Measurements from ENCODE around the gene NPIPB9. TPM values are rescaled to one million over a fixed set of nuclear protein-coding genes. Genes with fewer than 3 reads are reported as not detected.
"Not testable (repeated sequence)": the region's sequence is repeated elsewhere in the genome, so short reads cannot be mapped to it uniquely, and the experiment has no call there.

Gene NPIPB9
- total RNA-seq (0.42 TPM), polyA plus RNA-seq (1.4 TPM)
- long read RNA-seq, donor 1 = 0 reads
- long read RNA-seq, donor 2 = 0 reads
- long read RNA-seq, donor 3, partial matches to known transcripts = 174 of 182 reads
- long read RNA-seq, donor 3, other reads (novel, unspliced or antisense) = 8 of 182 reads
- long read RNA-seq, donor 4, partial matches to known transcripts = 65 of 128 reads
- long read RNA-seq, donor 4, other reads (novel, unspliced or antisense) = 63 of 128 reads
- long read RNA-seq, donor 5, partial matches to known transcripts = 100 of 201 reads
- long read RNA-seq, donor 5, other reads (novel, unspliced or antisense) = 101 of 201 reads
- long read RNA-seq, donor 6, partial matches to known transcripts = 62 of 164 reads
- long read RNA-seq, donor 6, other reads (novel, unspliced or antisense) = 102 of 164 reads
- long read RNA-seq, donor 7 = 0 reads
- long read RNA-seq, donor 8, partial matches to known transcripts = 79 of 79 reads
- long read RNA-seq, donor 8, other reads (novel, unspliced or antisense) = 0 of 79 reads
- long read RNA-seq, donor 9 = 0 reads
- long read RNA-seq, donor 10, partial matches to known transcripts = 146 of 146 reads
- long read RNA-seq, donor 10, other reads (novel, unspliced or antisense) = 0 of 146 reads

- H3K4me1 ChIP-seq (ENCODE audit: control insufficient read depth in 2 of 2, insufficient read depth in 2 of 2, low read length in 2 of 2); H3K27ac ChIP-seq (ENCODE audit: low read depth in 1 of 2, low read length in 1 of 2); H3K36me3 ChIP-seq (ENCODE audit: control insufficient read depth in 2 of 2, insufficient read depth in 2 of 2, low read length in 1 of 2); DNase-seq (ENCODE audit: low read depth in 6 of 9, low spot score in 9 of 9); H3K4me3 ChIP-seq (ENCODE audit: low read length in 2 of 2); H3K27me3 ChIP-seq (ENCODE audit: control insufficient read depth in 2 of 2, insufficient read depth in 1 of 2, low read length in 1 of 2); H3K9me3 ChIP-seq (ENCODE audit: control insufficient read depth in 2 of 2, insufficient read depth in 1 of 2, low read length in 1 of 2): not testable (repeated sequence)
- no CpG with 5 or more reads among the region's 5 CpGs for WGBS
Measured at GRCh38 chr16:28751487-28751886, at the start of gene NPIPB9. Gene NPIPB9, plus strand, starts transcription at chr16:28751787.

DNA sequence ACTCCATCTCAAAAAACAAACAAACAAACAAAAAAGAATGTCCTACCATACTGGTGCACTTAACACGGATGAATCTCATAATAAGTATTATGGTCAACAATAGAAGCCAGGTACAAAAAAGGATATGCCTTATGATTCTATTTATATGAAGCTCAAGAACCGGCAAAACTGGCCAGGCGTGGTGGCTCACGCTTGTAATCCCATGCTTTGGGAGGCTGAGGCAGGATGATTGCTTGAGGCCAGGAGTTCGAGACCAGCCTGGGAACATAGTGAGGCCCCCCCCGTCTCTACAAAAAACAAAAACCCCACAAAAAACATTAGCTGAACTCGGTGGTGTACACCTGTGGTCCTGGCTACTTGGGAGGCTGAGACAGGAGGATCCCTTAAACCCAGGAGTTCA is 47.3 kb upstream of the NPIPB9 start:
- not testable (repeated sequence) for H3K27ac ChIP-seq (ENCODE audit: low read depth in 1 of 2, low read length in 1 of 2); H3K36me3 ChIP-seq (ENCODE audit: control insufficient read depth in 2 of 2, insufficient read depth in 2 of 2, low read length in 1 of 2); H3K4me1 ChIP-seq (ENCODE audit: control insufficient read depth in 2 of 2, insufficient read depth in 2 of 2, low read length in 2 of 2); H3K9me3 ChIP-seq (ENCODE audit: control insufficient read depth in 2 of 2, insufficient read depth in 1 of 2, low read length in 1 of 2); H3K4me3 ChIP-seq (ENCODE audit: low read length in 2 of 2); DNase-seq (ENCODE audit: low read depth in 6 of 9, low spot score in 9 of 9); H3K27me3 ChIP-seq (ENCODE audit: control insufficient read depth in 2 of 2, insufficient read depth in 1 of 2, low read length in 1 of 2)
- 91% methylated on average over 3 of the region's 7 CpGs for WGBS

- not testable (repeated sequence) for H3K4me1 ChIP-seq (ENCODE audit: control insufficient read depth in 2 of 2, insufficient read depth in 2 of 2, low read length in 2 of 2); H3K9me3 ChIP-seq (ENCODE audit: control insufficient read depth in 2 of 2, insufficient read depth in 1 of 2, low read length in 1 of 2); H3K27me3 ChIP-seq (ENCODE audit: control insufficient read depth in 2 of 2, insufficient read depth in 1 of 2, low read length in 1 of 2); H3K4me3 ChIP-seq (ENCODE audit: low read length in 2 of 2); DNase-seq (ENCODE audit: low read depth in 6 of 9, low spot score in 9 of 9); H3K27ac ChIP-seq (ENCODE audit: low read depth in 1 of 2, low read length in 1 of 2); H3K36me3 ChIP-seq (ENCODE audit: control insufficient read depth in 2 of 2, insufficient read depth in 2 of 2, low read length in 1 of 2)
- no CpG with 5 or more reads among the region's 66 CpGs for WGBS
Measured at GRCh38 chr16:28711220-28712083, 40.1 kb upstream of the NPIPB9 start, which contains the start of gene EIF3C. Gene EIF3C, plus strand, starts transcription at chr16:28711464. Its CDS starts 223 bp downstream, at chr16:28711687.

- H3K36me3 ChIP-seq (ENCODE audit: control insufficient read depth in 2 of 2, insufficient read depth in 2 of 2, low read length in 1 of 2); H3K4me1 ChIP-seq (ENCODE audit: control insufficient read depth in 2 of 2, insufficient read depth in 2 of 2, low read length in 2 of 2); H3K27ac ChIP-seq (ENCODE audit: low read depth in 1 of 2, low read length in 1 of 2); H3K9me3 ChIP-seq (ENCODE audit: control insufficient read depth in 2 of 2, insufficient read depth in 1 of 2, low read length in 1 of 2); H3K4me3 ChIP-seq (ENCODE audit: low read length in 2 of 2); DNase-seq (ENCODE audit: low read depth in 6 of 9, low spot score in 9 of 9); H3K27me3 ChIP-seq (ENCODE audit: control insufficient read depth in 2 of 2, insufficient read depth in 1 of 2, low read length in 1 of 2): not testable (repeated sequence)
- 94% methylated on average over 11 of the region's 15 CpGs for WGBS
Measured at GRCh38 chr16:28722852-28723650, 28.5 kb upstream of the NPIPB9 start.

DNA sequence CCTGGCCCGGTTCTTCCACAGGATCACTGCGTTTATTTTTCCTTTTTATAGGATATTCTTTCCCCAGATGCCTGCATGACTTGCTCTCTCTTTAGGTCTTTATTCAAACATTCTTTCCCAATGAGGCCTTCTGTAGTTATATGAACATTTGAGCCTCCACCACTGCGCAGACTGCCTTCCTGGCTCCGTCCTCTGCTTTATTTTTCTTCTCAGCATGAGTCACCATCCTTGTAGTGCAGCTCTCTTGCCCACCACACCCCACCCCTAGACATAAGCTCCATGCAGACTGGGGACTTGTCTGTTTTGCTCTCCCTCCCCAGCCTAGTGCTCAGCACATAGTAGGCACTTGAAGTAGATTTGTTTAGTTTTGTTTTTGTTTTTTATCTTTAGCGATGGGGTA is 20.3 kb upstream of the NPIPB9 start:
- H3K4me1 ChIP-seq (ENCODE audit: control insufficient read depth in 2 of 2, insufficient read depth in 2 of 2, low read length in 2 of 2); H3K27ac ChIP-seq (ENCODE audit: low read depth in 1 of 2, low read length in 1 of 2); DNase-seq (ENCODE audit: low read depth in 6 of 9, low spot score in 9 of 9); H3K4me3 ChIP-seq (ENCODE audit: low read length in 2 of 2); H3K36me3 ChIP-seq (ENCODE audit: control insufficient read depth in 2 of 2, insufficient read depth in 2 of 2, low read length in 1 of 2); H3K27me3 ChIP-seq (ENCODE audit: control insufficient read depth in 2 of 2, insufficient read depth in 1 of 2, low read length in 1 of 2); H3K9me3 ChIP-seq (ENCODE audit: control insufficient read depth in 2 of 2, insufficient read depth in 1 of 2, low read length in 1 of 2): not testable (repeated sequence)
- no CpG with 5 or more reads among the region's 5 CpGs for WGBS

- H3K9me3 ChIP-seq (ENCODE audit: control insufficient read depth in 2 of 2, insufficient read depth in 1 of 2, low read length in 1 of 2); H3K36me3 ChIP-seq (ENCODE audit: control insufficient read depth in 2 of 2, insufficient read depth in 2 of 2, low read length in 1 of 2); H3K4me1 ChIP-seq (ENCODE audit: control insufficient read depth in 2 of 2, insufficient read depth in 2 of 2, low read length in 2 of 2); H3K27ac ChIP-seq (ENCODE audit: low read depth in 1 of 2, low read length in 1 of 2); DNase-seq (ENCODE audit: low read depth in 6 of 9, low spot score in 9 of 9); H3K27me3 ChIP-seq (ENCODE audit: control insufficient read depth in 2 of 2, insufficient read depth in 1 of 2, low read length in 1 of 2); H3K4me3 ChIP-seq (ENCODE audit: low read length in 2 of 2): not testable (repeated sequence)
- WGBS = 87% methylated on average over 2 of the region's 9 CpGs
Measured at GRCh38 chr16:28732455-28733124, 19.0 kb upstream of the NPIPB9 start.

DNA sequence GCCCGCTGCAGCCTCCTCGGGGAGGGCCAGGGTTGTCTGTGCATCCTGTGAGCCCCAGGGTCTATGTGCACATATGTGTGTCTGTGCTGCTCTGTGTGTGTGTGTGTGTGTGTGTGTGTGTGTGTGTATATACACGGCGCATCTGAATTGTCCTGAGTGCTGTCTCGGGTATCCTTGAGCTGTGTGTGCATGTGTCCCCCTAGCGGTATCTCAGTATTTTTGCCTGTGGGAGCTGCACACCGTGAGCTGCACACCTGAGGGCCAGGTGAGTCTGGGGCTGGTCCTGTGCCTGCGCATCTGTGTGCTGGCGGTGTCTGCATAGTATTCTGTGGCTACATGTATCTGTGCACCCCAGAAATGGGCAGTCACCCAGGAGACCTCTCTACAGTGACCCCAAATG is 11.8 kb upstream of the NPIPB9 start:
- H3K4me3 ChIP-seq (ENCODE audit: low read length in 2 of 2); H3K9me3 ChIP-seq (ENCODE audit: control insufficient read depth in 2 of 2, insufficient read depth in 1 of 2, low read length in 1 of 2); H3K4me1 ChIP-seq (ENCODE audit: control insufficient read depth in 2 of 2, insufficient read depth in 2 of 2, low read length in 2 of 2); DNase-seq (ENCODE audit: low read depth in 6 of 9, low spot score in 9 of 9); H3K27ac ChIP-seq (ENCODE audit: low read depth in 1 of 2, low read length in 1 of 2); H3K27me3 ChIP-seq (ENCODE audit: control insufficient read depth in 2 of 2, insufficient read depth in 1 of 2, low read length in 1 of 2); H3K36me3 ChIP-seq (ENCODE audit: control insufficient read depth in 2 of 2, insufficient read depth in 2 of 2, low read length in 1 of 2): not testable (repeated sequence)
- 28% methylated on average over 6 of the region's 9 CpGs for WGBS

DNA sequence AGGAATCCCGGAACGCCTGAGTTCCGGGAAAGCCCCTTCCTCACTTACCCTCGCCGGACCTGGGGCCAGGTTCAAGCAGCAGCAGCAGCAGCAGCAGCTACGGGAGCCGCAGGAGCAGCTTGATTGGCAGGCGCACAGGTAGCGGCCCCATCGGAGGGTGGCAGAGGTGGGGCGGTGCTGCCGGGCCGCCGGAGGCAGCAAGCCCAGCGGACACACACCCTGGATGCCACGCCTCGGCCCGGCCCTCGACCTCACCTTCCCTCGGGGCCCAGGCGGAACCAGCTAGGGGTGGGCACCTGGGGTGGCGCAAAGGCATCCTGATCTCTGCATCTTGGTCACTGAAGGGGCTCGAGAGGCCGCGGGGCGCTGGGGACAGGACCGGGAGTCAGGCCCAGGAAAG is 11.0 kb upstream of the NPIPB9 start:
- not testable (repeated sequence) for H3K27ac ChIP-seq (ENCODE audit: low read depth in 1 of 2, low read length in 1 of 2); DNase-seq (ENCODE audit: low read depth in 6 of 9, low spot score in 9 of 9); H3K4me1 ChIP-seq (ENCODE audit: control insufficient read depth in 2 of 2, insufficient read depth in 2 of 2, low read length in 2 of 2); H3K4me3 ChIP-seq (ENCODE audit: low read length in 2 of 2); H3K9me3 ChIP-seq (ENCODE audit: control insufficient read depth in 2 of 2, insufficient read depth in 1 of 2, low read length in 1 of 2); H3K27me3 ChIP-seq (ENCODE audit: control insufficient read depth in 2 of 2, insufficient read depth in 1 of 2, low read length in 1 of 2); H3K36me3 ChIP-seq (ENCODE audit: control insufficient read depth in 2 of 2, insufficient read depth in 2 of 2, low read length in 1 of 2)
- 0% methylated on average over 4 of the region's 27 CpGs for WGBS
